Fibroblast of skin of left quadriceps (primary cell): ENCODE measurements around the gene PAK5.

ENCODE experiments used
- DNase-seq, 2 experiments: peaks; one replicate each; pipeline ENCODE4 v3.0.0-alpha.2; 2013; ENCODE audit warnings: low read depth in 2 of 2

PAK5 gene

DNA sequence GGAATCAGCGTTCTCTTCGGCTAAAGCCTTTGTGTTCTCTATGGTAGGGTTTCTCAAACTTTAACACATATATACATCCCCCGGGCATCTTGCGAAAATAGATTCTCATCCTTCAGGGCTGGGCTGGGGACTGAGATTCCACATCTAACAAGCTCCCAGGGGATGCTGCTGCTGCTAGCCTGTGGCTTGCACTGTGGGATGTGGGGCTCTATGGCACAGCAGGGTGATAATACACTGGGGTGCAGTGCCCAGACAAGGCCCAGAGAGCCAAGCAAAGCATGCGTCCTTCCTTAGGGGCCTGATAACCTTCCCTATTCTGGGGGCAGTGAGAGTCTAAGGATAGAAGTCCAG is 222.4 kb downstream of the PAK5 start:
- DNase-seq: no peak

- DNase-seq: no peak
These were observed 223.0 kb downstream of the PAK5 start for GRCh38 chr20:9615766-9616454.

DNA sequence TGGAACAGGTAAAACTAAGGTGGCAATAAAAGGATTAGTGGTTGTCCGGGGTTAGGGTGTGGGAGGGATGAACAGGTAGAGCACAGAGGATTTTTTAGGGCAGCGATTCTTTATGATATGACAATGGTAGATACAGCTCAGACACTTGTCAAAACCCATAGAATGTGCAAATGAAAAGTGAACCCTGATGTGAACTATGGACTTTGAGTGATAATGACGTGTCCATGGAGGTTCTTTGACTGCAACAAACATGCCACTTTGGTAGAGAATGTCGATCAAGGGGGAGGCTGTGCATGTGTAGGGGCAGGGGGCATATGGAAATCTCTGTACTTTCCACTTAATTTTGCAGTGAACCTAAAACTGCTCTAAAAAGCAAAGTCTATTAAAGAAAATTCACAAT is 223.8 kb downstream of the PAK5 start:
- DNase-seq: no peak

DNA sequence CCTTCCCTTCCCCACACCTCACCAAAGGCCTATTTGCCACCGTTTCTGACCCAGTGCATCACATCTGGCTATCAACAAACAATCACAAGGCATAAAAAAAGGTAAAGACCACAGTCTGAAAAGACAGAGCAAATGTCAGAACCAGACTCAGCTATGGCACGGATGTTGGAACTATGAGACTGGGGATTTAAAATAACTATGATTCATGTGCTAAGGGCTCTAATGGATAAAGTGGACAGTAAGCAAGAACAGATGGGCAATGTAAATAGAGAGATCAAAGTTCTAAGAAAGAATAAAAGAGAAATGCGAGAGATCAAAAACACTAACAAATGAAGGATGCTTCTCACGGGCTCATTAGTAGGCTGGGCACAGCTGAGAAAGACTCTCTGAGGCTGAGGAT is 225.0 kb downstream of the PAK5 start:
- no peak for DNase-seq

GRCh38 chr20:9611921-9612320 is 227.0 kb downstream of the PAK5 start:
- no peak for DNase-seq

GRCh38 chr20:9610665-9611064 is 228.2 kb downstream of the PAK5 start:
- DNase-seq: no peak

GRCh38 chr20:9609887-9610502 is 228.9 kb downstream of the PAK5 start:
- peak; percentile 52 to 54 for DNase-seq

- no peak for DNase-seq
These were observed 230.1 kb downstream of the PAK5 start for GRCh38 chr20:9608639-9609340.

DNA sequence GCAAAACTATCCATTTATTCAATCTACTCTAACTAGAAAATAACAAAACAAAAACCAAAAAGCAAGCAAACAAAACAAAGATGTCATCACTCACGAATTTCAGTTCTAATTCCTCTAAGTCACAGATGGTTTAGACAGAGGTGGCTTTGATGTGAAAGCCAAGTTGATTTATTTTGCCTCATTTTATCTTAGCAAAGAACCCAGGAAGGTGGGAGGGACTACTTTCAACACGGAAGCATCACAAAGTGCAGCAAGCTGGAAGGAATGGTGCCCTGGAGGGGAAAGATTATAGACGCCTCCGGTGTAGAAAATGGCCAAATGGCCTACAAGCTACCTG is 236.1 kb downstream of the PAK5 start:
- DNase-seq: no peak

- no peak for DNase-seq
These were observed 238.3 kb downstream of the PAK5 start for GRCh38 chr20:9600562-9600961.

DNA sequence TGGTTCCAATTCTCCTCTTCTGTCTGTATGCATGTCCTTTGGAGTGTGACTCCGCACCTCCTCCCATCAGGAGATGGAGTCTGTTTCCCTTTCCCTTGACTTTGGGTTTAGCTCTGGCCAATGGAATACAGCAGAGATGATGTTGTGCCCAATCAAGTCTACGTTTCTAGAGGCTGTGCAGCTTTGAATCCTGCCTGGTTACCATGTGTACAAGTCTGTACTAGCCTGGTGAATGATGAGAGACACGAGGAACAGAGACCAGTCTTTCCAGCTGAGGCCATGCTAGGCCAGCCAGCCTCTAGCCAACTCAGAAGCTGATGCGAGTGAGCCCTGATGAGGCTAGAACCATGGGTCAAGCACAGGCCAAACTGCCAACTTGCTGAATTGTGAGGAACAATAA is 241.3 kb downstream of the PAK5 start:
- DNase-seq: no peak

GRCh38 chr20:9595763-9596162 is 243.1 kb downstream of the PAK5 start:
- no peak for DNase-seq

DNA sequence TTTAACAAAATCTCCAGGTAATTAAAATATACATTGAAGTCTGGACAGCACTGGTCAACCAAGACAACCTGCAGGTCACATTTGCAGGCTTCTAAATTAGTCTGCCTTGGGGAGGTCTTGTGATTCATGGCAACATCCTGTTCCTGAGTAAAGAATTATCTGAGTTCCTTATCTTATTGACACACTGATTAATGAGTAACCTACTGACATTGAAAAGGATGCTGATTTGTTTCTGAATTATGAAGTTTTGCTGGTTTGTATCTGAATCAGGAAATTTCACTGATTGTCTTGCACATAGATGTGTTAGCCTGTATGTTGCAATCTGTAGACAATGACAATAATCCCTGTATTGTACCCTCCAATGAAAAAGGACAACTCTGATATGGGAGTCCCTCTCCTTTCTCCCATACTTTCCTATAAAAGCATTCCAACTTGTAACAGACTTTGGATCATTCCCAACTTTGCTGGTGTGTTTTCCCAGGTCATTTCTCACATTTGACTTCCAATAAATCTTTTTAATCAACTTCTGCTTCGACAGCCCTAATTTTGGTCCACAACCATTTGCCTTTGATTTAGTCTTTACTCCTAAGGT is 244.5 kb downstream of the PAK5 start:
- DNase-seq: no peak

DNA sequence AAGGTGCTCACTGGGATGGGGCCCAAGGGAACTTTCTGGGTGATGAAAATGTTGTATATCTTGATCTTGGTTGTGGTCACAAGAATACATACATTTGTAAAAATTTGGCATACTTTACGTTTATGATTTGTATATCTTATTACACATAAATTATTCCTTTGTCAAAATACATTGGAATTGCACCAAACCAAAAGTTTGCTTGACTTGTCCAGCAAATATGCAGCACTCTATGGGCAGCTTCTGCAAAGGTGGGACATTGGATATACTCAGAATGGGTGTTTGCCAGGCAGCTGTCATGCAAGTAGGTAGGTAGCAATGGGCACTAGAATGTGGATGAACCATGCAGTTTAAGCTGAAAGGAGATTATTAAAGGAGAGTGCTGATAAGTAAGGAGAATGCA is 246.5 kb downstream of the PAK5 start:
- DNase-seq: no peak

- no peak for DNase-seq
These were observed 247.8 kb downstream of the PAK5 start for GRCh38 chr20:9591080-9591479.

- DNase-seq: peak; percentile 48 to 51
These were observed 248.7 kb downstream of the PAK5 start for GRCh38 chr20:9590189-9590588.

GRCh38 chr20:9588706-9589105 is 250.2 kb downstream of the PAK5 start:
- DNase-seq: no peak

DNA sequence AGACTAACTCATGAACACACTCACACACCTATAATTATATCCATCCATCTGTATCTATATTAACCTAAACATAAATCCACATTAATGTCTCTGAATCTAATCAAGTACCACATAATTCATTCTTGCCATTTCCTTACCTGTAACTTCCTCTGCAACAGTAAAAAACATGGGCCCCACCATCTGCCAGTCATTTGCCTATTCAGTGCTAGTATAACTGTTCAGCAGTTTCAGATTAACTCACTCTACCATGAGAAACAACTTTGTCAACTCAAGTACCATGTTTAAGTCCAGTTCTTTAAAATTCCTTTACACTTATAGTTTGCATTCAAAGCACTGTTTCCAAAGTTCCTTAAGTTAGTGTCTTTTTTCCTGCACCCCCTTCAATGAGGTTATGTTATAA is 255.7 kb downstream of the PAK5 start:
- DNase-seq: no peak

DNA sequence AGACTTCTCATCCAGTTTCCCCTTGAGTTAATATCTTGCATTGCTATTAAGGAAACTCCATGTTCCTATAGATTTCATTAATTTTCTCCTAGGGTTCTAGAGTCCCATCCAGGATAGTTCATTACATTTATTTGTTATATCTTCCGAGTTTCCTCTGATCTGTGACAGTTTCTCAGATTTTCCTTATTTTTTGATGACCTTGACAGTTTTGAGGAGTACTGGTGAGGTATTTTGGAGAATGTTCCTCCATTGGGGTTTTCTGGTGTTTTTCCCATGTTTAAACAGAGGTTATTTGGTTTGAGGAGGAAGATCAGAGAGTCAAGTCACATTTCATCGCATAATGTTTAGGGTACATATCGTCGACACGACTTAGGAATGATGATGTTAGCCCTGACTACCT is 256.7 kb downstream of the PAK5 start:
- no peak for DNase-seq

DNA sequence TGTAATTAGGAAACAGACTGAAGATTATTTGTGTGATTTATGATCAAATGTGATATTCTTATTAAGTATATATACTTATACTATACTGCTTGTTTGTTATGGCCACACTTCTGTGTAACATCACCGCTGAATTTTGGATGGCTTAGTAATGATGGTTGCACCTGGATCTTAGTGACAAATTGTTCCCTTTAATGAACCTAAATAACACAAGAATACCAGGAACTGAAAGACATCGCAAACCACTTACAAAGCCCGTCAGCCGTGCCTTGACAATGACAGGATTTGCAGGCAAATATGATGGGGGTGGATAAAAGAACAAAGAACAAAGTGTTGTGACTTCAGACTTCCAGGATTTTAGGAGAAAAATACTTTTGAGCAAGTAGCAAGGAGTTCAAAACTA is 257.4 kb downstream of the PAK5 start:
- DNase-seq: no peak

DNA sequence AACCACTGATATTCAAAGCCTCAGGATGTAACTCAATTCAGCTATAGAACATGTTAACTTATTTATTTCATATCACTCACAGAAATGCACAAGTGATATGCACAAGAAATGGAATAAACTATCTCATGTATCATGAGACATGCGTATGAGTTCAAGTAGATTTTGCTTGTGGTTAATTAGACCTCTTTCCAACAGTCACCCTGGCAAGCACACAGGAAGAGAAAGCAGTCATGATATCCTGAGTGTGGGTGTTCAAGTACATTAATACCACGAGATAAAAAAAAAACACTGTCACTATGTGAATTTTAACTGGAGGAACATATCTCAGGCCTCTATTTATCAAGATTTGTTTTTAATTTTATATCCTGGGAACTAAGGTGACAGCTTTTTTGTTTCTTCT is 260.3 kb downstream of the PAK5 start:
- no peak for DNase-seq

GRCh38 chr20:9577397-9577796 is 261.5 kb downstream of the PAK5 start:
- DNase-seq: no peak

DNA sequence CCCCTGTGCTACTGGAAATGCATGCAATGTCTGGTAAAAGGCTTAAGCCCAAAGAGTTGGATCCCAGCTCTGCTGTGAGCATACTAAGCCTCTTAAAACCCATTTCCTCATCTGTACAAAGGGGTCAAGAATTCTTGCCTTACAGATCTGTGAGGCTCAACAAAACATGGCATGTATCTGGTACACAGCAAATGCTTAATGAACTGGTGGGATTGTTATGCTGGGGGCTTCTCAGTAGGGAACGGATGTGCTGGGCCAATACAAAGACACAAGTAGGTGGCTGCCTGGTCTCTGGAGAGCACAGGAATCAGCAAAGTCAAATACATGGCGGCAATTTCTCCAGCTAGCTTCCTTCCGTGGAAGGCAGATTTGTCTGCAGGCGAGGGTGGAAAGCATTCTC is 262.2 kb downstream of the PAK5 start:
- DNase-seq: no peak
